Posterior vena cava (tissue), 2 donors: Measurements from ENCODE around the gene NREP. TPM values are rescaled to one million over a fixed set of nuclear protein-coding genes. Genes with fewer than 3 reads are reported as not detected.
A peak's percentile ranks its signal among the peaks of the same experiment; 100 is the strongest.

Source experiments
- DNase-seq: peaks from one replicate; pipeline ENCODE4 v3.0.0-alpha.2; 2020; ENCODE audit warnings: low spot score
- intact Hi-C, 2 donors: fragments of 100-400 bp; cut with DNase I; formaldehyde crosslinking; loops; one replicate each; pipeline versions ENCODE4 v1.14.1 to v1.14.2; 2022 to 2023
- total RNA-seq, 2 donors: library from RNA; stranded (reverse); fragmentation: NEBNext Ultra II Directional; extraction: Animal tissue kit (Norgen Biotek cat#: 25700); gene quantifications; one replicate each; pipeline ENCODE4 v1.2.1, GENCODE V29; 2021
- donor health status: DM: yes; HTN: yes; CAD: no.
- donor health status: DM: yes; HTN: yes; CAD: no.

Gene NREP
- total RNA-seq, 2 donors from 2014 or later: 37.1 to 42.2 TPM

DNA sequence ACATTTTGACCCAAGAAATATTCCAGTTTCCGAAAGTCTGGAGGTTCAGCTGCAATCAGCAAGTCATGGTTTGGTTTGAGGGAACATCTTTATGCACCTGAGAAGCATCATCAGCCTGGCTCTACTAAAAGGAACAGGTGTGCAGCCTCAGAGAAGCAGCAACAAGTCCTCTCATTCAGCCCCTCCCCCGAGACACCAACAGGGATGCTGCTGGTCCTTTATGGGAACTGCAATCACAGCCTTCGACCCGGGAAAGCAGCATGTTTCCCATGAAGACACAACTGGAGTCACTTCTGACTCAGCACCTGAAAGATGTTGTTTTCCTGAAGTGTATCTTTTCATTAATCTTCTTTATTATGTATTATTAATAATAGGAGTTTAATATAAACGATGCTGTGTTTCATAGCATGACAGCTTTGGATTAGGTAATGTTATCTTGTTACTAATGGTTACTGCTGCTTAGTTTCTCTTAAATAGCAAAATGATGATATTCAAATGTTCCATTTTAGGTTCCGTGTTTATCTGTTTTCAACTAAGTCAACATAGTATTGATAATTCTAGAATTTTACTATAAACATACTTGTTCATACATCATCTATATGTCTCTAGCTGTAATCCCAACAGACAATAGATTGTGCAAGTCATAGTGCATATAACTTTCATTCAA lies 15.6 kb upstream of the NREP start:
- intact Hi-C loops: no loop called here
- no peak for DNase-seq

DNA sequence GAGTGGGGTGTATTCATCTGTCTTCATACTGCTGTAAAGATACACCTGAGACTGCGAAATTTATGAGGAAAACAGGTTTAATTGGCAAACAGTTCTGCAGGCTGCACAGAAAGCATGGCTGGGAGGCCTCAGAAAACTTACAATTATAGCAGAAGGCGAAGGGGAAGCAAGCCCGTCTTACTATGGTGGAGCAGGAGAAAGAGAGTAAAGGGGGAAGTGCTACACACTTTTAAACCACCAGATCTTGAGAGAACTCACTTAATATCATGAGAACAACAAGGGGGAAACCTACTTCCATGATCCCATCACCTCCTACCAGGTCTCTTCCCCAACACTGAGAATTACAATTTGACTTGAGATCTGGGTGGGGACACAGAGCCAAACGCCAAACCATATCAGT lies 12.5 kb upstream of the NREP start:
- DNase-seq: no peak
- intact Hi-C loops: no loop called here

DNA sequence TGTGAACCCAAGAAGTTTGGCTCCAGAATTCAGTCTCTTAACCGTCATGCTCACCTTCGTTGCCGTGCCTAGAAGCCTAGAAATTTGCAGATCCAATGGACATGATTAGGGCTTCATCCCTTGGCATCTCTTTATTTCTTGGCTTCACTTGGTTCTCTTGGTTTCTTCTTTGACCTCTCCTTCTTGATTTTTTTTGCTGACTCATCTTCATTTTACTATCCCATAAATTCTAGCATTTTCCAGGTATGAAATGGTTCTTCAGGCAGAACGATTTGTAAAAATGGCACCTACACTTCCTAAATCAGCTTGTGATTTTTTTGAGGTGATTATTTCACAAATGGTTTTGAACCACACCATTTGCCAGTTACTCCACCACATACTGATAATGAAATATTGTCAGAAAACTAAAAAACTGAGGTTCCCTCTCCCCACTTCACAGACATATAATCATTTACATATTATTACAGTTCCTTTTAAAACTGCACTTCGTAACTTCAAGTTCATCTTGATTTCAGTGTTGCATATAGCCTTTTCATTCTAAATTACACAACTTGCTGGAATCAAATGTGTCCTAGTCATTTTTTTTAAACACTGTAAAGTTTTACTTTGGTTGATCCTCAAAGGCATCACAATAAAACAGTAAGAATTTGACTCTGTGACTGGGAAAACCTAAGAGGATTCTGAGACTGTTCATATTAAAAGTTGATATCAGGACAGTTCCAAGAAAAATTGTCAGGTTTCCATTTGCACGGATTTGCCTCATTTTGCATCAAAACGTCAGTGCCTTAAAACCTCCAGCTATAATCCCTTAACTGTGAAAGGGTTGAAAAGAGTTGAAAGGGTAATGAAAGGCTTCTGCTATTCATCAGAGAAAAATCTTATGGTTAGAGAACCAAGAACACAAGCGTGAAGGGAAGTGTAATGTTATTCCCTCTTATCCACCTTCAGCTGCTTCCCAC lies 8.9 kb upstream of the NREP start:
- intact Hi-C loops: no loop called here
- DNase-seq: no peak

DNA sequence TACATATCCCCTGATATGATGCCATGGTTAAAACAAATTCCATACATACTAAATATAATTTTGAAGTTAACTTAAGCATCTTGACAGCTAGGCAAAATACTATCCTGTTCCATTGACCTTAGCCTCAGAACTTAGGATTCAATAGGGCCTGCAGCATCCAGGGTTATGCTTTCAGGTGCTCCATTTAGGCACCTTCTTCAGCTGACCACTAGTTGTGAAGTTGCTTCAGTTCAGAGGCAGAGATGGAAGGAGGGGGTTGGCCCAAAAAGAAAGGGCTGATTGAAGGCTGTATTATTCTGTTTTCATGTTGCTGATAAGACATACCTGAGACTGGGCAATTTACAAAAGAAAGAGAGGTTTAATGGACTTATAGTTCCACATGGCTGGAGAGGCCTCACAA lies 7.0 kb upstream of the NREP start:
- no peak for DNase-seq
- intact Hi-C loops: no loop called here

DNA sequence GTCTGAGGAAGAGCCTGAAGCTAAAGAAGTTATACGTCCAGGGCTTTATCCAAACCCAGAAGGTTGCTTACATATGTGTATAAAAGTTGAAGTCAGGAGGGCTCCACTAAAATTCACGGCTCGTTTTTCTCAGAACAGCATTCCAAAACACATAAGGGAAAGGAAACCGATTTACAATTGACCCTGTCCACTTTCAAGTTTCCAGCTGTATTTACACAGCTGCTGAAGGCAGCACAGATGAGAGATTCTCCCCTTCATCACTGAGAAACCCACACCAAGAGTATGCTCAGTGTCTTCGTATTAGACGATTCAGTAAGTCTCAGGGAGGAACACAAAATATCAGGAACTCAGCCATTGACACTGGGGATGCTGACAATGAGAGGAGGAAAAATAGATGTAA lies 5.9 kb upstream of the NREP start:
- no peak for DNase-seq
- intact Hi-C loops: no loop called here

DNA sequence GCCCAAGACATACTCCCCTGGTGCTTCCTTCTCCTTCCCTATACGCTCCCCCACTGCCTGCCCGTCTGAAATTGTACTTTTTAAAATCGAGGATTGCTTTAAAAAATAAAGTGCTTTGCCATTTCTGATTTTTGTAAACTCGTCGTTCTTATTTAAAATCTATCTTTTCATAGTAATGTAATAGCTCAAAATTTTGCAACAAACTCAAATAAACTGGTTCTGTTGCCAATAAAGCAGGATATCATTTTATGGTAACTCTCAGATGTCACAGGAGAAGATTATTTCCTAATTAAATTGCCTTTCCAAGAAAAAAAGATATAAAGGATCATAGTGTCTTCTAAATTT lies 1.3 kb upstream of the NREP start:
- intact Hi-C loops: no loop called here
- no peak for DNase-seq

DNA sequence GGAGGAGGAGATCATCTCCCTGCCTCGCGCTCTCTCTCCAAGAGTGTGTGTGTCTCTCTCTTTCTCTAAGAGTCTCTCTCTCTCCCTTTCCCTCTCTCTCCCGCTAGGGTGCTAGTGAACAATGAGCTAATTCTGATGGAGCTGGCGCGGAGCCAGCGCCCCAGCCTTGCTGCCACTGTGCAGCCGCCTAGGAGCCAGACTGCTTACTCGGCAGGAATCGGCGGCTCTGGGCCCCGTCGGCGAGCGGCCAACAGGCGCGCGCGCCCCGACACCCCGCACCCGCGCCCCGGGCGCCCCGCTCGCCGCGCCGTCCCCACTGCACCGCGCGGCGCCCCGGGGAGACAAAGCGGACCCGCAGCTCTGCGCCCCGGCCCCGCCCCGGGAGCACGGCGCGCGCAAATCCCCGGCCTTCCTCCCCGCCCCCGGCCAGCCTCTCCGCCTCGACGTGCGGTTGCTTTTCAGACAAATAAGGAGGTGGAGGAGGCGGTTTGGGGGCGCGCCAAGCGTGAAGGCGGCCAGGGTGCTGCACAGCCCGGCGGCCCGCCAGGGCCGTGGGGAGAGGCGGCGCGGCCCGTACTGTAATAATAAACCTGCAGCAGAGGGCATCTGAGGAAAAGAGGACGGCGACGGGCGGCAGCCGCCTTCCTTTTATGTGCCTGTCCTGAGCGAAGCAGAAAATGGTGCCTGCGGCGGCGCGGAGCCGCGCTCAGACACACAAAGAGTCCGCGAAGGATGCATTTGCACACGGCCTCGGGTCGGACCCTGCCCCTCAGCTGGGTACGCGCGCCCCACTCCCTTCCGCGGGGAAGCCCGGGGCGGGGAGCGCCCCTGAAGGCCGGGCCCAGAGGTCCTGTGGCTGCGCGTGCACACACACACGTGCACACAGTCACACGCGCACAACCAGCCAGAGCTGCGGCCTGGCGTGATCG lies 625 bp upstream of the NREP start:
- peak; percentile 98 for DNase-seq
- intact Hi-C loops: no loop called here

DNA sequence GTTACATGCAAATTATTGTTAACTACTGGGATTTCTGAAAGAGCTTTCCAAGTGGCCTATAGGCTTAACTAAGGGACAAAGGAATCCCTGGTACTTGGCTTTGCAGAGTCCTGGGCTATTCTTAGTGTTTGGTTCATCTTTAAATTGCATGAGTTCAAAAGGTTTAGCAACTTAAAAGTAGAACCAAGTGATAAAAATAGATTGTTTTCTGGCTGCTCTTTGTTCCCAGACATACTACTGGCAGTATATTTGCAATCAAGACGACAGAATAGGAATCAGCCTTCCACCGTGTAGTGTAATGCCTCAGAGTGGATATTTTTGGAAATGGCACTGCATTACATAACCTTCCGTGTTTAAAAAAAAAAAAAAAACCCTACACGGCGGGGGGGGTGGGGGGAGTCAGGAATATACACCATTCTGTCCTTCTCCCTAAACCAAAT lies 1.0 kb downstream of the NREP start:
- no peak for DNase-seq
- intact Hi-C loops: no loop called here

DNA sequence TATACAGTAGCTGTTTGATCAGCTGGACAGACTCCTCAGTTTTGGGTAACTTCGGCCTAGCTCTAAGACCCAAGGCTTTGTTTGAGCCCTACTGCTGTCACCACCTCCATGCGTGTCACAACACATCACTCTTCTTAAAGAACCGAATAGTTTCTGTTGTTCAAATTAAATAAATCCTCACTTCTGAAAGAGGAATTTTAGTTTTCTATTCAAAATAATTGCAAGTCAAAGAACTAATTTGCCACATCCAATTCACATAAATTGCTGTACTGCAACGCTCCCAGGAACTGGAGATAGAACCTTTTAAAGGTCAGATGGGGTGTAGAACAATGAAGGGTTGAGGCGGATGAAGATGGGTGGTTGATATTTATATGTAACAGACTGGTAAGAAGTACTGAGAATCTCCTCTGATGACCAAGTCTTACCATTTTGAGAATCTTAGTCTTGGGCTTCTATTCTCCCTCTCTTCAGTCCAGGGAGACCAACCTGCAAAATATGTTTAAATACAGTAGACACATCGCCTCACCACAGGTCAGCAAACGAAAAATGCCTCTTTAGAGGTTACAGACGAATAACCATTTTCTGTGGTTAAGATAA lies 1.6 kb downstream of the NREP start:
- DNase-seq: no peak
- intact Hi-C loops: no loop called here

DNA sequence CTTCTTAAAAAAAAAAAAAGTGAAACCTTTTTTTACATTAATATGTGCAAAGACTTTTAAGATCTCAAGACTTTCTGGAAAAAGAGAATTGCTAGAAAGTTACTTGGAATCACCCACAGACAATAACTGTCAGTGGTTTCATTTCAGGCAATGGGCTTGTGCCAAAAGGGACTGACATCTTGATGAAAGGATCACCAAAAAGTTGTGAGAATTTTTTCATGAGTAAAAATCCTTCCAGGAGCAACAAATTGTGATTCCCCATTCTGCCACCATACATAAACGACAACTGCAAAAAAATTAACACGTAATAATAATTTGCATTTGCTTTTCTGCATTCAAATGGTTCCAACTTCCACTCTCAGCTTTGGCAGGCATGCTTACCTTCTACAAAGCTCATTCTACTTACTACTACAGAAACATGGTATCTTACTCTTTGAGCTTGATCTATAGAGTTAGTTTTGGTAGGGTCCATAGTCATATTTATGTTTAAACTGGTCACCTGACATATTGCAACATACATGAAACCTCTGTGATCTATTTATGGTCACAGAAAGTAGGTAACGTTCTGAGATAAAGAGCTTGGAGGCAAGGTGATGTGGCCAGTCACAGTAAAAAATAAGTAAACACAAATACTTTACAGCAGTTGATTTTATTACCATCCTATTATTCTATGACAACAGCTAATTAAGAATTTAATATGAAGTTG lies 3.0 kb downstream of the NREP start:
- no peak for DNase-seq
- intact Hi-C loops: no loop called here

DNA sequence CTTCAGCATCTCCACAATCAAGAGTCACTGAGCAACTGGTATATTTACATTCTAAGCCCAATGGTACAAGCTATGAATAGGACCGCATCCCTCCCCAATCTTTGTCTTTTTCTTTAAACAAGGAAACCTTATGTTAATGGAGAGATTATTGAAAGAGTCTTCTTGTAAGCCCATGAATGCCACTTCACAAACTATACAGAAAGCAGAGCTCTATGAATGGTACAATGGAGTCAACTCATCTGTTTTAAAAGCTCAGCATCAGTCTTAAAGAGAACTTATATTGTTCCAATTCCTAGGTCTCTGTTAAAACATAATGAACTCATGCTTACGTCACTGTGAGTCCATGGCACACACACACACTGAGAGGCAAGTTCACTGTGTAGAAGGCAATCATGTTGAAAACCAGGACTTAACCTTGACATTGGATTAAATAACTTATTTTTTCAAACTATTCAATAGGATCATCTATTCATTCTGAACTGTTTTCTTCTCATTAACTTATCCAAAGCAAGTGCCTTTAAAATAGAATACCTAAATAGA lies 4.5 kb downstream of the NREP start:
- intact Hi-C loops: no loop called here
- no peak for DNase-seq

DNA sequence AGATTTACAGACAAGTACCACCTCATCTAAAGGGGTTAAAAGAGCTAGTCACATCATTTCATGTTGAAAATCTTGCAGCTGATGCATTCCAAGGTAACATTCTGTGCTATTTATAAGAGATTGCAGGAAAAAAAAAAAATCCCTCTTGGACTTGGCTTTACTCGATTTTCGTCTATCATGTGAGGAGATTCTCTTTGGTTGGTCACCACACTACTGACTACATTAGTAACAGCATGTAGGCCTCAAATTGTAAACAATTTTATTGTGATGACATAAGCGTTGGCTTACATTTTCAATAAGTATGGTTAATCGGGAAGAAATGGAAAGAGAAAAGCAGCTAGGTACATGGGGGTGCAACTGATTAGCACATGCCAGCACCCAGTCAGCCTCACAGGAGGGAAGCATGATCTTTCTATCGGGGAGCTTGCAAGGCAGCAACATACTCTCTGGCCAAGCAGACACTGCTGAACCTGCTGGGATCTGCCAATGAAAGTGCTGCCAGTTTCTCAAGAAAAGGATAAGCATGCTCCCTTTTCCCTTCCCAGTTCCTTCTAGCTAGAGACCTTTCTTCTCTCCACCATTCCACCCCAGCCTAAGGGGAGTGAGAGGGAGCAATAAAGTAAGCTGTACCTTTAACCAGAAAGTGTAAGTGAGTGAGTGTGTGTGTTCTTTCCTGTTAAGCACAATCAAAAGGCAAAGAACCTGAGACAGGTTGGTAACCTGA lies 7.5 kb downstream of the NREP start:
- DNase-seq: no peak
- intact Hi-C loops: no loop called here

DNA sequence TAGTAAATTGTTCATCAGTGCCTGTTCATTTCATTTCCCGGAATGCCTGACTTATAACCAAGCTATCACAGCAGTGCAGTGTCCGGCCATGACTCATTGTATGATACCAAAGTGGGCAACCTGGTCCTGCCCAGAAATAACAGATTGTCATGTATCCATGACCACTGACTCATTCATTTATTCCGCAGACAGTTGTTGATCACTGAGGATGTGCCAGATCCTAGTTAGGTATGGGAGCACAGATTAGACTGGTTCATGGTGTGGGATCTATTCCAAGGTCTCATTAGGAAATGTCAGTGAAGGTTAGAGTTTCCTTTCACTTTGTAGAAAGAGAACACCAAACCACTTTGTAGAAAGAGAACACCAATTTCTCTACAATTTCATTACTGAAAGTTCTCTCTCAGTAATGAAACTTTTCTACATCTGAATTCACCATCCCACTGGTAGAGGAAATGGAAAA lies 8.7 kb downstream of the NREP start:
- intact Hi-C loops: no loop called here
- no peak for DNase-seq

DNA sequence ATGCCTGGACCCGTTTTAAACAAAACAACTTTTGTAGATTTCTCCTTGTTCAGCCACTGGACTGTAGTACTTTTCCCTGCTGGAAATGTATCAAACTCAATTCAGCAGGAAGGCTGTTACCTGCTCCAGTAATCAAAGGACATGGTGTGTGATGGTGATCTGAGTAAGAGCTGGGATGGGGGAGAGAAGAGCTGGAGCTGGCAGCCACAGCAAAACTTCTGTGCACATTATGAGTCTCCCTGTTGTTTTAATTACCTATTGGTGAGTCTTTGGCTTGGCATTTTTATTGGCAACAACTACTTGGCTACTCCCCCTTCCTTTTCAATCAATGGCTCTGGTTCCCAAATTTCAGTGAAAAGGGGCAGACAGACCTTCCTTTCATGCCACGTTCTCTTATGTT lies 9.7 kb downstream of the NREP start:
- no peak for DNase-seq
- intact Hi-C loops: no loop called here

DNA sequence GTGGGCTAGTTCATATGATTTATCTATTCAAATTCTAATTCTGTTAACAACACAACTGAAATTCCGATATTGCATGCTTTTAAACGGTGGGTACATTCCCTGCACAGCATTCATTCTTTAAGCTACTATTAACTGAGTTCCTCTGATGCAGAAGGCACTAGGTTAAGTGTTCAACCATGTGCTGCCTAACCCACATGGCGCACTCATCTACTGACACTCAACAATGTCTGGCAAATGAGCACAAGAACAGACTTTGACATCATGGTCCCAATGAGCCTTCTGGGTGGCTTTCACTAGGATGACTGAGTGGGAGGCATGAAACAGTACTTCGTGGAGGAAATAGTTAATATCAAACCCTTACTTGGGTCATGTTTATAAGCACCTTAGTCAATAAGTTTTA lies 10.2 kb downstream of the NREP start:
- intact Hi-C loops: no loop called here

DNA sequence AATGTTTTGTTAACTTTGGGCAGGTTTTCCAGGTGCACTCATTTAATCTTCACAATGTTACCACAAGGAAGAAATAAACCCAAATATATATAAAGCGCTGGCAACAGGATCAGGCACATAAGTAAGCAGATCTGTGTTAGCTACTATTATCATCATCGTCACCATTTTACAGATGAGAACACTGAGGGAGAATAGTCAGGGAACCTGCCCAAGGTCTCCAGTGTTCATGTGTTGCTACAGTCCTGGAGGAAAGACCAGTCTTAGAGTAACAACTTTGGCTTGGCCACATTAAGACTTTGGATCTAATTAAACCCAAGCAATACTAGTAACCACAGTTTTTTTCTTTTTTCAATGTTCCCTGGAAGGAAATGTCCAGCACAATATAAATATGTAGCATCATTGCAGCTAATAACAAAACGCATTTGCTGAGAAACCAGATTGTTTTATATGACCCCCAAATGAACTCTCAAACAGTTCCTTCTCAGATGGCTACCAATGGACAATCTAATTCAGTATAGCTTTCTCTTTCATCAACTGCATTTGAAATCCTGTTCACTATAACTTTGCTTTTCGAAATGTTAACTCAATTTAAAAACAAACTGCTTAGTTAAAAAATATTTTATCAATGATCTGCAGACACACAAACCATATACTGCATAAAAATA lies 11.8 kb downstream of the NREP start:
- intact Hi-C loops: no loop called here
- DNase-seq: no peak

More for the DNA sequence above, 10.2 kb downstream of the NREP start:
- no peak for DNase-seq

DNA sequence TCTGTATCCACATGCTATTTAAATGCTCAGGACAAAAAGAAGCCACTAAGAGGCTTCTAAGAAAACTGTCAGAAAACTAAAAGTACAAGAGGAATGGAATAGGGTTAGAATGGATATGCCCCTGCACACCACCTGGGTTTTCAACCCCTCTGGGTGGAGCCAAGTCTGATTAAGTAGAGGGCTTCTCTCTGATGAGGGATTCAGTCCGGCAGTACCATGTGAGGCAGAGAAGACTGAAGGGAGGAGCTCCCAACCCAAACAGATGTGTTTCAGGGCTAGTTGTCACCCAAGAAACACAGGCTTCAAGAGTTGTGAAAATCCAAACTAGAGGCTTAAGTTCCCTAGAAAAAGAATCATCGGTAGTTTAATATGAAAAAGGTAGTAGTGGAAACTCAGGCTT lies 12.5 kb downstream of the NREP start:
- no peak for DNase-seq
- intact Hi-C loops: no loop called here
